ENCODE results near the gene TSC22D2. TPM values are rescaled to one million over a fixed set of nuclear protein-coding genes. Genes with fewer than 3 reads are reported as not detected.

TSC22D2 gene
- polyA plus RNA-seq, 1 donor from 2014 or later, result 15.3 TPM

DNA sequence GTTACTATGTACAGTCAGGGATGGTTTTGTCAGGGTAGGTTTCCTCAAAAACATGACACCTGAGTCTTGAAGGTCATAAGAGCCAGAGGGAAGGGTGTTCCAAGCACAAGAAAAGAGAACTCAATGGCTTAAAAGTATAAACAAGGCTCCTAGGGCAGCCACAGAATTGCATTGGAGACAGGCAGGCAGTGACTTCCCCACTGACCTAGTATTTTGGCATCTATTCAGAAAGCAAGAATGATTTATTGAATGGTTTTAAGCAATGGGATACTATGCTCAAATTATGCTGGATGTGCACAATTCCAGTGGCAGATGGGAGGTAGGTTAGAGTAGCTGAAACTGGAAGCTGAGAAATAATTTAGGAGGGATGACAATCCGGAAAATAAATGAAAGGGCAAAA, 54.0 kb downstream of the TSC22D2 start:
- no peaks in the 10 kb centered on the region for H3K9me2 ChIP-seq (ENCODE audit: insufficient read depth, low read length)
- H3K79me2 ChIP-seq (replicated peaks; ENCODE audit: insufficient read depth, low read length), result no peaks in the 10 kb centered on the region
- H3F3A ChIP-seq (ENCODE audit: insufficient read depth, low read length, poor library complexity, severe bottlenecking), result no peaks in the 10 kb centered on the region
- H3K36me3 ChIP-seq (ENCODE audit: insufficient read depth, low read length), result no peaks in the 10 kb centered on the region
- no peaks in the 10 kb centered on the region for H3K27me3 ChIP-seq (ENCODE audit: insufficient read depth, low read depth, low read length)
- H3K4me3 ChIP-seq (ENCODE audit: low read length), result no peak overlapping the region
- H3K9me3 ChIP-seq (ENCODE audit: low read length), result no peaks in the 10 kb centered on the region
- no peak overlapping the region for H3K4me2 ChIP-seq (ENCODE audit: low read length)
- no peak overlapping the region for H3K9ac ChIP-seq (ENCODE audit: low read length)
- TF ChIP-seq MXI1 (conservative IDR thresholded peaks at IDR 0.05; ENCODE audit: poor library complexity, severe bottlenecking) (no peak), TAF1 (IDR thresholded peaks at IDR 0.05; ENCODE audit: low read depth) (no peak), EZH2 (IDR thresholded peaks at IDR 0.05; ENCODE audit: borderline replicate concordance, insufficient read depth, low read length, poor library complexity, severe bottlenecking) (no peak), RAD21 (conservative IDR thresholded peaks at IDR 0.05) (no peak), EP300 (conservative IDR thresholded peaks at IDR 0.05; ENCODE audit: poor library complexity, severe bottlenecking) (no peak), POLR2AphosphoS5 (IDR thresholded peaks at IDR 0.05) (no peak), SMC3 (conservative IDR thresholded peaks at IDR 0.05; ENCODE audit: poor library complexity) (no peak)
- TF ChIP-seq, protein P1, sequence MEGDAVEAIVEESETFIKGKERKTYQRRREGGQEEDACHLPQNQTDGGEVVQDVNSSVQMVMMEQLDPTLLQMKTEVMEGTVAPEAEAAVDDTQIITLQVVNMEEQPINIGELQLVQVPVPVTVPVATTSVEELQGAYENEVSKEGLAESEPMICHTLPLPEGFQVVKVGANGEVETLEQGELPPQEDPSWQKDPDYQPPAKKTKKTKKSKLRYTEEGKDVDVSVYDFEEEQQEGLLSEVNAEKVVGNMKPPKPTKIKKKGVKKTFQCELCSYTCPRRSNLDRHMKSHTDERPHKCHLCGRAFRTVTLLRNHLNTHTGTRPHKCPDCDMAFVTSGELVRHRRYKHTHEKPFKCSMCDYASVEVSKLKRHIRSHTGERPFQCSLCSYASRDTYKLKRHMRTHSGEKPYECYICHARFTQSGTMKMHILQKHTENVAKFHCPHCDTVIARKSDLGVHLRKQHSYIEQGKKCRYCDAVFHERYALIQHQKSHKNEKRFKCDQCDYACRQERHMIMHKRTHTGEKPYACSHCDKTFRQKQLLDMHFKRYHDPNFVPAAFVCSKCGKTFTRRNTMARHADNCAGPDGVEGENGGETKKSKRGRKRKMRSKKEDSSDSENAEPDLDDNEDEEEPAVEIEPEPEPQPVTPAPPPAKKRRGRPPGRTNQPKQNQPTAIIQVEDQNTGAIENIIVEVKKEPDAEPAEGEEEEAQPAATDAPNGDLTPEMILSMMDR (IDR thresholded peaks at IDR 0.05; ENCODE audit: poor library complexity, severe bottlenecking), result no peak
- TF ChIP-seq, protein P2, sequence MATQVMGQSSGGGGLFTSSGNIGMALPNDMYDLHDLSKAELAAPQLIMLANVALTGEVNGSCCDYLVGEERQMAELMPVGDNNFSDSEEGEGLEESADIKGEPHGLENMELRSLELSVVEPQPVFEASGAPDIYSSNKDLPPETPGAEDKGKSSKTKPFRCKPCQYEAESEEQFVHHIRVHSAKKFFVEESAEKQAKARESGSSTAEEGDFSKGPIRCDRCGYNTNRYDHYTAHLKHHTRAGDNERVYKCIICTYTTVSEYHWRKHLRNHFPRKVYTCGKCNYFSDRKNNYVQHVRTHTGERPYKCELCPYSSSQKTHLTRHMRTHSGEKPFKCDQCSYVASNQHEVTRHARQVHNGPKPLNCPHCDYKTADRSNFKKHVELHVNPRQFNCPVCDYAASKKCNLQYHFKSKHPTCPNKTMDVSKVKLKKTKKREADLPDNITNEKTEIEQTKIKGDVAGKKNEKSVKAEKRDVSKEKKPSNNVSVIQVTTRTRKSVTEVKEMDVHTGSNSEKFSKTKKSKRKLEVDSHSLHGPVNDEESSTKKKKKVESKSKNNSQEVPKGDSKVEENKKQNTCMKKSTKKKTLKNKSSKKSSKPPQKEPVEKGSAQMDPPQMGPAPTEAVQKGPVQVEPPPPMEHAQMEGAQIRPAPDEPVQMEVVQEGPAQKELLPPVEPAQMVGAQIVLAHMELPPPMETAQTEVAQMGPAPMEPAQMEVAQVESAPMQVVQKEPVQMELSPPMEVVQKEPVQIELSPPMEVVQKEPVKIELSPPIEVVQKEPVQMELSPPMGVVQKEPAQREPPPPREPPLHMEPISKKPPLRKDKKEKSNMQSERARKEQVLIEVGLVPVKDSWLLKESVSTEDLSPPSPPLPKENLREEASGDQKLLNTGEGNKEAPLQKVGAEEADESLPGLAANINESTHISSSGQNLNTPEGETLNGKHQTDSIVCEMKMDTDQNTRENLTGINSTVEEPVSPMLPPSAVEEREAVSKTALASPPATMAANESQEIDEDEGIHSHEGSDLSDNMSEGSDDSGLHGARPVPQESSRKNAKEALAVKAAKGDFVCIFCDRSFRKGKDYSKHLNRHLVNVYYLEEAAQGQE (IDR thresholded peaks at IDR 0.05; ENCODE audit: borderline replicate concordance), result no peak
- no peaks in the 10 kb centered on the region for H4K20me1 ChIP-seq (ENCODE audit: insufficient read depth)
- no peak overlapping the region for H2AFZ ChIP-seq (ENCODE audit: low read depth, low read length)
- no peak overlapping the region for H3K27ac ChIP-seq (ENCODE audit: low read length)

DNA sequence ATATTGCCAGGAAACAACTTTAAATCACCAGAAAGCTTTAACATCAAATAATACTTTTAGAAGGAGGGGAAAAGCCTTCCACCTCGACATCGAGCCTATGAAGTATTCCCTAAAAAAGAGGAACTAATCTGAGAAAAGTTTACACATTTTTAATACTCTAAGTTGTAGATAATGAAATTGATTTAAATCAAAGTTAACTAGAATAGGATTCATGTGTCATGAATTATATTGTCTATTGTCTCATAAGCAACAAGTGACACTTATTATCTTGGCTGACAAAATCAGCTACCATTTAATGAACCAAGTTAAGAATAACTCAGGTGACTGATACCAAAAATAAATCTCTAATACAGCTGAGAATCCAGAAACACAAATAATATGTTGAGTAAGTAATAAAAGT, 56.6 kb downstream of the TSC22D2 start:
- H3K4me2 ChIP-seq (ENCODE audit: low read length), result no peak overlapping the region
- no peaks in the 10 kb centered on the region for H3F3A ChIP-seq (ENCODE audit: insufficient read depth, low read length, poor library complexity, severe bottlenecking)
- H2AFZ ChIP-seq (ENCODE audit: low read depth, low read length), result no peak overlapping the region
- no peaks in the 10 kb centered on the region for H4K20me1 ChIP-seq (ENCODE audit: insufficient read depth)
- no peak for TF ChIP-seq EP300 (conservative IDR thresholded peaks at IDR 0.05; ENCODE audit: poor library complexity, severe bottlenecking)
- no peak for TF ChIP-seq MXI1 (conservative IDR thresholded peaks at IDR 0.05; ENCODE audit: poor library complexity, severe bottlenecking)
- TF ChIP-seq RAD21 (conservative IDR thresholded peaks at IDR 0.05), result no peak
- TF ChIP-seq EZH2 (IDR thresholded peaks at IDR 0.05; ENCODE audit: borderline replicate concordance, insufficient read depth, low read length, poor library complexity, severe bottlenecking), result no peak
- TF ChIP-seq, protein P2 (IDR thresholded peaks at IDR 0.05; ENCODE audit: borderline replicate concordance), result no peak
- no peak for TF ChIP-seq SMC3 (conservative IDR thresholded peaks at IDR 0.05; ENCODE audit: poor library complexity)
- TF ChIP-seq, protein P1 (IDR thresholded peaks at IDR 0.05; ENCODE audit: poor library complexity, severe bottlenecking), result no peak
- TF ChIP-seq POLR2AphosphoS5 (IDR thresholded peaks at IDR 0.05), result no peak
- no peak for TF ChIP-seq TAF1 (IDR thresholded peaks at IDR 0.05; ENCODE audit: low read depth)
- no peaks in the 10 kb centered on the region for H3K79me2 ChIP-seq (replicated peaks; ENCODE audit: insufficient read depth, low read length)
- no peak overlapping the region for H3K27ac ChIP-seq (ENCODE audit: low read length)
- no peaks in the 10 kb centered on the region for H3K9me3 ChIP-seq (ENCODE audit: low read length)
- H3K36me3 ChIP-seq (ENCODE audit: insufficient read depth, low read length), result no peaks in the 10 kb centered on the region
- no peak overlapping the region for H3K4me3 ChIP-seq (ENCODE audit: low read length)
- H3K27me3 ChIP-seq (ENCODE audit: insufficient read depth, low read depth, low read length), result no peaks in the 10 kb centered on the region
- no peaks in the 10 kb centered on the region for H3K9me2 ChIP-seq (ENCODE audit: insufficient read depth, low read length)
- no peak overlapping the region for H3K9ac ChIP-seq (ENCODE audit: low read length)
